ENCODE measurements around the gene PRXL2A.

Gene PRXL2A

GRCh38 chr10:80468806-80469421 lies 60.6 kb downstream of the PRXL2A start:
- TF ChIP-seq, protein P1, sequence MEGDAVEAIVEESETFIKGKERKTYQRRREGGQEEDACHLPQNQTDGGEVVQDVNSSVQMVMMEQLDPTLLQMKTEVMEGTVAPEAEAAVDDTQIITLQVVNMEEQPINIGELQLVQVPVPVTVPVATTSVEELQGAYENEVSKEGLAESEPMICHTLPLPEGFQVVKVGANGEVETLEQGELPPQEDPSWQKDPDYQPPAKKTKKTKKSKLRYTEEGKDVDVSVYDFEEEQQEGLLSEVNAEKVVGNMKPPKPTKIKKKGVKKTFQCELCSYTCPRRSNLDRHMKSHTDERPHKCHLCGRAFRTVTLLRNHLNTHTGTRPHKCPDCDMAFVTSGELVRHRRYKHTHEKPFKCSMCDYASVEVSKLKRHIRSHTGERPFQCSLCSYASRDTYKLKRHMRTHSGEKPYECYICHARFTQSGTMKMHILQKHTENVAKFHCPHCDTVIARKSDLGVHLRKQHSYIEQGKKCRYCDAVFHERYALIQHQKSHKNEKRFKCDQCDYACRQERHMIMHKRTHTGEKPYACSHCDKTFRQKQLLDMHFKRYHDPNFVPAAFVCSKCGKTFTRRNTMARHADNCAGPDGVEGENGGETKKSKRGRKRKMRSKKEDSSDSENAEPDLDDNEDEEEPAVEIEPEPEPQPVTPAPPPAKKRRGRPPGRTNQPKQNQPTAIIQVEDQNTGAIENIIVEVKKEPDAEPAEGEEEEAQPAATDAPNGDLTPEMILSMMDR (IDR thresholded peaks at IDR 0.05; ENCODE audit: extremely low read depth, missing control alignments): no peak
- no peak for DNase-seq (ENCODE audit: low spot score)

DNA sequence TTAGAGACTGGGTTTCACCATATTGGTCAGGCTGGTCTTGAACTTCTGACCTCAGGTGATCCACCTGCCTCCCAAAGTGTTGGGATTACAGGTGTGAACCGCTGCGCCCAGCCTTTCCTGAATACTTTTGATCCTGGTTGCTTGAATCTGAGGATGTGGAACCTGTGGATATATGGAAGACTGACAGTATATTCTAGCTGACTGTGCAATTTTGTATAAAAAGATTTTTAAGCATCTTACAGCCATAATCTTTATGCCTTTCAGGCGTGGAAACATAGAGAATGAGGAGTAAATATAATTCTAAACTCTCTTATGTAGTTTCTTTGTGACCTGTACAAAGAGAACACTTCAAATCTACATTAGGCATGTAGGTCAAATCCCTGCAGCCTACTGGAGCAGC lies 61.9 kb downstream of the PRXL2A start:
- no peak for DNase-seq (ENCODE audit: low spot score)
- TF ChIP-seq, protein P1 (IDR thresholded peaks at IDR 0.05; ENCODE audit: extremely low read depth, missing control alignments): no peak

DNA sequence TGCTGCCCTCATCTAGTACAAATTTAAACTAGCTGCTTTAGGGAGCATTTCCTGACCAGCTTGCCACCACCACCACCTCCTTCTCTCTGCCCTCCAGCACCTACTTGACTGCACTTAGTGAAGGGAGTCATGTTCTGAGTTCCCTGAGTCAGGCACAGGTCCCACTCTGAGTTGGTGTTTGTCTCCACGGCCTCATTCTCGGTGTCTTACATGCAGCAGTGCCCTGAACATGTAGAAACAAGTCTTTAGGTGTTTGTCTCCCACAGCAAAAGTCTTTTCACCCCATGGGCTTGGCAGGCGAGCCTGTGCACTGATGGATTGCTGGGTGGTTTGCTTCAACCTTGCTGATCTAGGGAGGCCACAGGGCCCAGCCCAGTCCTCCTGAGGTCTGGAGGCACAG lies 62.6 kb downstream of the PRXL2A start:
- TF ChIP-seq, protein P1 (IDR thresholded peaks at IDR 0.05; ENCODE audit: extremely low read depth, missing control alignments): no peak
- DNase-seq (ENCODE audit: low spot score): no peak

DNA sequence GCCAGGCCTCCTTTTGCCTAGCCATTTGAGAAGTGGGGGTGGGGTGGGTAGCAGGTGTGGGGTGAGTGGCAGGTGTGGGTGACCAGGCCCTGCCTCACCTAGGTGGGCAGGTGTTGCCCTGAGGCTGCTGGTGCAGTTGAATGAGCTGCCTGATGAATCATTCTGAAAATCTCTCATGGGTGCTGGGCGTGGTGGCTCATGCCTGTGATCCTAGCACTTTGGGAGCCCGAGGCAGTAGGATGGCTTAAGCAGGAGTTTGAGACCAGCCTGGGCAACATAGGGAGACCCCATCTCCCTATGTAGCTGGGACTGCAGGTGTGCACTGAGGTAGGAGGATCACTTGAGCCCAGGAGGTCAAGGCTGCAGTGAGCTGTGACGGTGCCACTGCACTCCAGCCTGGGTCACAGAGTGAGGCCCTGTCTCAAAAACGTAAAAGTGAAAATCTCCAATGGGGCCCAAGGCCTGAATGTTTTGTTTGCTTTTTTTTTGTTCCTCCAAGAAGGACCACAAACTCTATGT lies 63.4 kb downstream of the PRXL2A start:
- TF ChIP-seq, protein P1 (IDR thresholded peaks at IDR 0.05; ENCODE audit: extremely low read depth, missing control alignments): no peak
- DNase-seq (ENCODE audit: low spot score): no peak

GRCh38 chr10:80472234-80473095 lies 64.1 kb downstream of the PRXL2A start:
- peak; percentile 72 for DNase-seq (ENCODE audit: low spot score)

GRCh38 chr10:80473096-80473657 lies 64.8 kb downstream of the PRXL2A start:
- DNase-seq (ENCODE audit: low spot score): no peak
- TF ChIP-seq, protein P1 (IDR thresholded peaks at IDR 0.05; ENCODE audit: extremely low read depth, missing control alignments): no peak

More at GRCh38 chr10:80472234-80473095, 64.1 kb downstream of the PRXL2A start:
- TF ChIP-seq, protein P1 (IDR thresholded peaks at IDR 0.05; ENCODE audit: extremely low read depth, missing control alignments): no peak
